ENCODE data around the gene EPHA6.
"Not testable (repeated sequence)": the region's sequence is repeated elsewhere in the genome, so short reads cannot be mapped to it uniquely, and the experiment has no call there.

EPHA6 gene

GRCh38 chr3:97613139-97613538 is 798.7 kb downstream of the EPHA6 start:
- no peak overlapping the region for H3K4me3 ChIP-seq (ENCODE audit: low read depth, low read length)
- no peak for DNase-seq (ENCODE audit: low read depth)
- TF ChIP-seq, protein P1, sequence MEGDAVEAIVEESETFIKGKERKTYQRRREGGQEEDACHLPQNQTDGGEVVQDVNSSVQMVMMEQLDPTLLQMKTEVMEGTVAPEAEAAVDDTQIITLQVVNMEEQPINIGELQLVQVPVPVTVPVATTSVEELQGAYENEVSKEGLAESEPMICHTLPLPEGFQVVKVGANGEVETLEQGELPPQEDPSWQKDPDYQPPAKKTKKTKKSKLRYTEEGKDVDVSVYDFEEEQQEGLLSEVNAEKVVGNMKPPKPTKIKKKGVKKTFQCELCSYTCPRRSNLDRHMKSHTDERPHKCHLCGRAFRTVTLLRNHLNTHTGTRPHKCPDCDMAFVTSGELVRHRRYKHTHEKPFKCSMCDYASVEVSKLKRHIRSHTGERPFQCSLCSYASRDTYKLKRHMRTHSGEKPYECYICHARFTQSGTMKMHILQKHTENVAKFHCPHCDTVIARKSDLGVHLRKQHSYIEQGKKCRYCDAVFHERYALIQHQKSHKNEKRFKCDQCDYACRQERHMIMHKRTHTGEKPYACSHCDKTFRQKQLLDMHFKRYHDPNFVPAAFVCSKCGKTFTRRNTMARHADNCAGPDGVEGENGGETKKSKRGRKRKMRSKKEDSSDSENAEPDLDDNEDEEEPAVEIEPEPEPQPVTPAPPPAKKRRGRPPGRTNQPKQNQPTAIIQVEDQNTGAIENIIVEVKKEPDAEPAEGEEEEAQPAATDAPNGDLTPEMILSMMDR (IDR thresholded peaks at IDR 0.05; ENCODE audit: low read depth, low read length, missing control alignments), result no peak
- in situ Hi-C loops (cut with HindIII; ENCODE audit: low sequenced_read_pairs), result no loop called here

- H3K4me3 ChIP-seq (ENCODE audit: low read depth, low read length); DNase-seq (ENCODE audit: low read depth); in situ Hi-C loops (cut with HindIII; ENCODE audit: low sequenced_read_pairs): not testable (repeated sequence)
These were observed 806.1 kb downstream of the EPHA6 start for GRCh38 chr3:97620514-97620913.

- DNase-seq (ENCODE audit: low read depth), result no peak
- in situ Hi-C loops (cut with HindIII; ENCODE audit: low sequenced_read_pairs), result loop anchor here (5.0 kb wide), 1 partner anchor 74 kb away; no protein-coding TSS in a partner anchor
- TF ChIP-seq, protein P1 (IDR thresholded peaks at IDR 0.05; ENCODE audit: low read depth, low read length, missing control alignments), result no peak
- H3K4me3 ChIP-seq (ENCODE audit: low read depth, low read length), result no peak overlapping the region
These were observed 822.1 kb downstream of the EPHA6 start for GRCh38 chr3:97636465-97636864.

DNA sequence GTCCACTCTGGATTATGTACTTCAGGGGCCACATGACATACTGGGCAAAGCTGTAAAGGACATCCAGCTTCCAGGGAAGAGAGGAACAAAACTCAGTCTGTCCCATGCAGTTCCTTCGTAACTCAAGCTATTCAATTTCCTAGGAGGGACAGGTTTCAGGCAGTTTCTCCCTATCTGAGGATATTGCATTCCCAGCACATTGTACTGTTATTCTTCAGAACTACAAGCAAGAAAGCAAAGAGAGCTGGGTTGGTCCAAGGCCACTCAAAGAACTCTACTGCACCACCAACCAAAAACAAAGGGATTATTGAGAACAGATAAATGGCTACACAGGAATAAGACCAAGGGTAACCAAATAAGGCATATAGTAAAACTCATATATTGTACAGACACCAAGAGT is 832.5 kb downstream of the EPHA6 start:
- H3K4me3 ChIP-seq (ENCODE audit: low read depth, low read length), result no peak overlapping the region
- TF ChIP-seq, protein P1 (IDR thresholded peaks at IDR 0.05; ENCODE audit: low read depth, low read length, missing control alignments), result no peak
- no peak for DNase-seq (ENCODE audit: low read depth)
- in situ Hi-C loops (cut with HindIII; ENCODE audit: low sequenced_read_pairs), result no loop called here

DNA sequence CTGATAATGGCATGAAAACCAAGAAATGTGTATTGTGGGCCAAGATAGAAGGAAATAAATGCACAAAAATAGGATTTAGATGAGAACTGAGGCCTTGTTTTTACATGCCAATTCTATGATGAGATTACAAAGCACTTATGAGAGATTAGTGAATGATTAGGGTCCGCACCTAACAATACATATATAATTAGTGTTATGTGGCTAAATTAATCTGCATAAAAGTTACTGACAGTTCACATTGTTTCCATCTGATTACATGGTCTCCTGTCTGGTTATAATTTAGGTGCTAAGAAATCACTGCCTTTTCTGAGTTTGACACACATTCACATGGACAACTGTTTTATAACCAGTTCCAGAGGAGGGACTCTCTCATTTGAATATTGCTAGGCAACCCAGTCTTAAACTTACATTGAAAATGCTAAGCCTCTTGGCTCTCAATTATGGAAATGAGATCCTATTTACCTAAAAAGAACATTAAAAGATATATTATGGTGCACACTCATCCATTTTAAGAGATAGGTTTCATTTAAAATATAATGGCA is 833.1 kb downstream of the EPHA6 start:
- no peak overlapping the region for H3K4me3 ChIP-seq (ENCODE audit: low read depth, low read length)
- TF ChIP-seq, protein P1 (IDR thresholded peaks at IDR 0.05; ENCODE audit: low read depth, low read length, missing control alignments), result no peak
- in situ Hi-C loops (cut with HindIII; ENCODE audit: low sequenced_read_pairs), result no loop called here
- DNase-seq (ENCODE audit: low read depth), result no peak

- TF ChIP-seq, protein P1 (IDR thresholded peaks at IDR 0.05; ENCODE audit: low read depth, low read length, missing control alignments), result no peak
- in situ Hi-C loops (cut with HindIII; ENCODE audit: low sequenced_read_pairs), result no loop called here
- no peak overlapping the region for H3K4me3 ChIP-seq (ENCODE audit: low read depth, low read length)
- no peak for DNase-seq (ENCODE audit: low read depth)
These were observed 841.6 kb downstream of the EPHA6 start for GRCh38 chr3:97655971-97656370.

DNA sequence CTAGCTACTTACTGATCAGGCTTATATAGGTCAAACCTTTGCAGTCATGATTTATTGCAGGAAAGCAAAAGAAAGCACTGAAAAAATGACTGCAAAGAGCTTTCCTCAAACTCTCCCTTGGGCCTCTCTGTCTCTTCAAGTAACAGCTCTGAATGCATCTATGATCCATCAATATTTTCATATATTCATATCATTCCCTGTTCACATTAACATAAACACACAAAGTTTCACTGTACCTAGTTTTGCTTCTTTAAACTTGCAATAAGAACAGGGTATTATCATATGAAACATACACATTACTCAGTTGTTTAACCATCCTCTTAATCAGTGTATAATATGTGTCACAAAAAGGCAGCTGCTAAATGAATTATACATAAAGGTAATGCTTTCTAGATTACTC is 842.2 kb downstream of the EPHA6 start:
- DNase-seq (ENCODE audit: low read depth), result no peak
- no peak overlapping the region for H3K4me3 ChIP-seq (ENCODE audit: low read depth, low read length)
- TF ChIP-seq, protein P1 (IDR thresholded peaks at IDR 0.05; ENCODE audit: low read depth, low read length, missing control alignments), result no peak
- in situ Hi-C loops (cut with HindIII; ENCODE audit: low sequenced_read_pairs), result no loop called here

All from astrocyte of the cerebellum (primary cell).